ENCODE results near the gene PPIP5K2. TPM values are rescaled to one million over a fixed set of nuclear protein-coding genes. Genes with fewer than 3 reads are reported as not detected.
"Not testable (repeated sequence)": the region's sequence is repeated elsewhere in the genome, so short reads cannot be mapped to it uniquely, and the experiment has no call there.

PPIP5K2 gene
- total RNA-seq (2021) (71.8 and 75.6 TPM in 2 replicates), Bru-seq, nascent RNA (percentile 85 among the genes with signal in this experiment), BruChase-seq, experiment 1, labeled RNA remaining after a 2-hour chase (percentile 82 among the genes with signal in this experiment), BruChase-seq, experiment 2, labeled RNA remaining after a 6-hour chase (percentile 86 among the genes with signal in this experiment)
- long read RNA-seq, full-length matches to known transcripts = 2 of 30 reads
- long read RNA-seq, partial matches to known transcripts = 7 of 30 reads
- long read RNA-seq, other reads (novel, unspliced or antisense) = 21 of 30 reads

DNA sequence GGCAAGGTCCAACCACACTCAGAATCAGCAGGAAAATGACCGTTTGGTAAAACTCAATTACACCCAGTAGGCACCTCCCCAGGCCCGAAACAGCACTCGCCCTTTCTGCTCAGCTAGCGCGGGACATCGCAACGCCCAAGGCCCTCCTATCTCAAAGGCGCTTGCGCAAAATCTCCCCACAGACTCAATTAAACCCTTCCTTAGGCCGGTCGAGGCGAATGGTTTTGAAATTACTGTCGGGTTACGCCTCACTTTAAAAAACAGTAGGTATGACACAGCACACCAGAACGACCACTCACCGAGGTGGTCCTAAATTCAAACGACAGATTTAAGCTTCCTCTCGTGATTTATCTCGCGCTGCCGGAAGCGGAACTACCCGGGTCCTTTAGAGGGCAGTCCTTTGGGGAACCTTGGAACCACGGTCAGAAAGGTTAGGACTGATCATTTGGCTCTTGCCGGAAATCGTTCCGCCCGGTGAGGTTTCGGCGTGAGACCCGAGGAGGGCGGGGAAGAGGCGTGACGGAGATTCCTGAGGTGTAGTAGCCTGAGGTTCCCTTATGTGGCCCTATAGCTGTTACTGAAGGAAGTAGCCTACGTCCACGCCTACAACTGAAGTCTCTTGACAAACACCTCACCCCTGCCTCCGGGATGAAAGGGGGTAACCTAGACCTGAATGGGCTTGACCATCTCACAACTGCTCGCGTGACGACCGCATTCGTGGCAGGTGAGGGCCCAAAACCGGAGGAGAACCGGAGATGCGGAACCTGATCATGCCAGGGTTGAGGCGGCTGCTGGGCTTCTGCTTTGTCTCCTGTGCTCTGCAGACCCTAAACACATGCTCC lies at the start of gene PPIP5K2, which contains the start of gene GIN1:
Gene PPIP5K2 (plus strand): TSS at position 537 of the 842 bp plus-strand sequence. CDS start 9,289 bp downstream, outside the sequence.
Gene GIN1 (minus strand): TSS at position 374 of the 842 bp plus-strand sequence. CDS start 11,431 bp downstream, outside the sequence.
- Histone ChIP-seq H3K4me1 (ENCODE audit: insufficient read depth, low read length, poor library complexity, severe bottlenecking) (no peaks in the 10 kb centered on the region), H3K36me3 (ENCODE audit: insufficient read depth, low read length, poor library complexity, severe bottlenecking) (no peaks in the 10 kb centered on the region), H3K9me3 (ENCODE audit: low read depth, low read length, poor library complexity, severe bottlenecking) (no peaks in the 10 kb centered on the region), H3K27me3 (replicated peaks; ENCODE audit: insufficient read depth, low read depth, low read length, poor library complexity) (no peaks in the 10 kb centered on the region), H3K4me3 (ENCODE audit: low read depth, low read length, poor library complexity, severe bottlenecking) (peak within 1 kb of the TSS; percentile 78), H3K27ac (ENCODE audit: low read depth, low read length, poor library complexity, severe bottlenecking) (peak within 1 kb of the TSS; percentile 94)
- ChIA-PET CTCF (interaction anchor here (0.7 kb wide), 1 partner anchor 786 kb away, joined by 3 read pairs; no protein-coding TSS in a partner anchor), POLR2A (ENCODE audit: low non-redundant PET) (interaction anchor here (0.5 to 0.6 kb wide), 2 partner anchors 443 to 1670 kb away, joined by 4 to 11 read pairs; partner anchors contain the start of gene NUDT12)
- DNase-seq (ENCODE audit: low spot score) = peak; percentile 99
- no peak for TF ChIP-seq EZH2 (IDR thresholded peaks at IDR 0.05; ENCODE audit: borderline replicate concordance, low read depth, low read length, poor library complexity, severe bottlenecking)
- TF ChIP-seq, protein P1, sequence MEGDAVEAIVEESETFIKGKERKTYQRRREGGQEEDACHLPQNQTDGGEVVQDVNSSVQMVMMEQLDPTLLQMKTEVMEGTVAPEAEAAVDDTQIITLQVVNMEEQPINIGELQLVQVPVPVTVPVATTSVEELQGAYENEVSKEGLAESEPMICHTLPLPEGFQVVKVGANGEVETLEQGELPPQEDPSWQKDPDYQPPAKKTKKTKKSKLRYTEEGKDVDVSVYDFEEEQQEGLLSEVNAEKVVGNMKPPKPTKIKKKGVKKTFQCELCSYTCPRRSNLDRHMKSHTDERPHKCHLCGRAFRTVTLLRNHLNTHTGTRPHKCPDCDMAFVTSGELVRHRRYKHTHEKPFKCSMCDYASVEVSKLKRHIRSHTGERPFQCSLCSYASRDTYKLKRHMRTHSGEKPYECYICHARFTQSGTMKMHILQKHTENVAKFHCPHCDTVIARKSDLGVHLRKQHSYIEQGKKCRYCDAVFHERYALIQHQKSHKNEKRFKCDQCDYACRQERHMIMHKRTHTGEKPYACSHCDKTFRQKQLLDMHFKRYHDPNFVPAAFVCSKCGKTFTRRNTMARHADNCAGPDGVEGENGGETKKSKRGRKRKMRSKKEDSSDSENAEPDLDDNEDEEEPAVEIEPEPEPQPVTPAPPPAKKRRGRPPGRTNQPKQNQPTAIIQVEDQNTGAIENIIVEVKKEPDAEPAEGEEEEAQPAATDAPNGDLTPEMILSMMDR (conservative IDR thresholded peaks at IDR 0.05; ENCODE audit: low read depth, low read length) = no peak
- intact Hi-C loops (cut with micrococcal nuclease; ENCODE audit: unreplicated experiment) = no loop called here
- BruUV-seq (replicated peaks) = no TSS peak

GRCh38 chr5:103073500-103073899 lies 46.6 kb upstream of the PPIP5K2 start:
- intact Hi-C loops (cut with micrococcal nuclease; ENCODE audit: unreplicated experiment); BruUV-seq (replicated peaks); H3K4me1 ChIP-seq (ENCODE audit: insufficient read depth, low read length, poor library complexity, severe bottlenecking); H3K27me3 ChIP-seq (replicated peaks; ENCODE audit: insufficient read depth, low read depth, low read length, poor library complexity); H3K27ac ChIP-seq (ENCODE audit: low read depth, low read length, poor library complexity, severe bottlenecking); H3K9me3 ChIP-seq (ENCODE audit: low read depth, low read length, poor library complexity, severe bottlenecking); H3K4me3 ChIP-seq (ENCODE audit: low read depth, low read length, poor library complexity, severe bottlenecking); CTCF ChIA-PET; DNase-seq (ENCODE audit: low spot score); H3K36me3 ChIP-seq (ENCODE audit: insufficient read depth, low read length, poor library complexity, severe bottlenecking): not testable (repeated sequence)
- POLR2A ChIA-PET (ENCODE audit: low non-redundant PET) = interaction anchor here (0.6 kb wide), 1 partner anchor 11 kb away, joined by 3 read pairs; no protein-coding TSS in a partner anchor

GRCh38 chr5:103075442-103075841 lies 44.7 kb upstream of the PPIP5K2 start:
- Histone ChIP-seq H3K36me3 (ENCODE audit: insufficient read depth, low read length, poor library complexity, severe bottlenecking) (no peaks in the 10 kb centered on the region), H3K4me1 (ENCODE audit: insufficient read depth, low read length, poor library complexity, severe bottlenecking) (no peaks in the 10 kb centered on the region), H3K27me3 (replicated peaks; ENCODE audit: insufficient read depth, low read depth, low read length, poor library complexity) (no peaks in the 10 kb centered on the region), H3K9me3 (ENCODE audit: low read depth, low read length, poor library complexity, severe bottlenecking) (peaks cover 18% of the 10 kb centered on the region), H3K4me3 (ENCODE audit: low read depth, low read length, poor library complexity, severe bottlenecking) (no peak overlapping the region), H3K27ac (ENCODE audit: low read depth, low read length, poor library complexity, severe bottlenecking) (no peak overlapping the region)
- DNase-seq (ENCODE audit: low spot score) = no peak
- no peak for TF ChIP-seq EZH2 (IDR thresholded peaks at IDR 0.05; ENCODE audit: borderline replicate concordance, low read depth, low read length, poor library complexity, severe bottlenecking)
- TF ChIP-seq, protein P1 (conservative IDR thresholded peaks at IDR 0.05; ENCODE audit: low read depth, low read length) = no peak
- CTCF ChIA-PET = no interaction called here
- intact Hi-C loops (cut with micrococcal nuclease; ENCODE audit: unreplicated experiment) = no loop called here
- POLR2A ChIA-PET (ENCODE audit: low non-redundant PET) = no interaction called here
- BruUV-seq (replicated peaks) = no TSS peak

All from A673 (cell line).